Measurements from ENCODE around the gene RANBP3.

- TF ChIP-seq CTCF (IDR thresholded peaks at IDR 0.05), result no peak
- TF ChIP-seq POLR2AphosphoS5 (IDR thresholded peaks at IDR 0.05), result no peak
- no peak for TF ChIP-seq POLR2A (IDR thresholded peaks at IDR 0.05)
- no peak for TF ChIP-seq EP300 (IDR thresholded peaks at IDR 0.05)
Measured at GRCh38 chr19:5929179-5929578, 48.8 kb downstream of the RANBP3 start.

Data from upper lobe of left lung (tissue), 4 donors.